ENCODE data around the gene KIF15. TPM values are rescaled to one million over a fixed set of nuclear protein-coding genes. Genes with fewer than 3 reads are reported as not detected.

The KIF15 gene
- total and polyA plus RNA-seq, 2 experiments from 2014 or later = 2.7 to 6.4 TPM

- Histone ChIP-seq H3K4me3 (no peak overlapping the region), H3K36me3 (no peaks in the 10 kb centered on the region), H3K9me3 (ENCODE audit: low read depth) (no peaks in the 10 kb centered on the region), H3K4me1 (ENCODE audit: low read depth) (no peaks in the 10 kb centered on the region), H3K27me3 (no peaks in the 10 kb centered on the region), H3K27ac (no peak overlapping the region)
- no peak for TF ChIP-seq CTCF (IDR thresholded peaks at IDR 0.05; ENCODE audit: low read depth, low read length)
- peak in 1 of 2 donors; percentile 95 for DNase-seq (ENCODE audit: low read depth in 1 of 2, low spot score in 1 of 2)
Measured at GRCh38 chr3:44883999-44884431, 122.4 kb downstream of the KIF15 start.

- Histone ChIP-seq H3K36me3 (no peaks in the 10 kb centered on the region), H3K27me3 (no peaks in the 10 kb centered on the region), H3K4me1 (ENCODE audit: low read depth) (no peaks in the 10 kb centered on the region), H3K27ac (no peak overlapping the region), H3K9me3 (ENCODE audit: low read depth) (no peaks in the 10 kb centered on the region), H3K4me3 (no peak overlapping the region)
- DNase-seq (ENCODE audit: low read depth in 1 of 2, low spot score in 1 of 2) = peak in 1 of 2 donors; percentile 93
- TF ChIP-seq CTCF (IDR thresholded peaks at IDR 0.05; ENCODE audit: low read depth, low read length) = no peak
Measured at GRCh38 chr3:44885618-44886017, 124.0 kb downstream of the KIF15 start.

- H3K36me3 ChIP-seq = no peaks in the 10 kb centered on the region
- H3K27ac ChIP-seq = no peak overlapping the region
- H3K27me3 ChIP-seq = no peaks in the 10 kb centered on the region
- no peak for TF ChIP-seq CTCF (IDR thresholded peaks at IDR 0.05; ENCODE audit: low read depth, low read length)
- H3K4me3 ChIP-seq = no peak overlapping the region
- no peaks in the 10 kb centered on the region for H3K9me3 ChIP-seq (ENCODE audit: low read depth)
- H3K4me1 ChIP-seq (ENCODE audit: low read depth) = no peaks in the 10 kb centered on the region
- no peak for DNase-seq (ENCODE audit: low read depth in 1 of 2, low spot score in 1 of 2)
Measured at GRCh38 chr3:44886561-44886960, 125.0 kb downstream of the KIF15 start.

GRCh38 chr3:44887101-44887500, 125.5 kb downstream of the KIF15 start:
- no peaks in the 10 kb centered on the region for H3K4me1 ChIP-seq (ENCODE audit: low read depth)
- no peaks in the 10 kb centered on the region for H3K36me3 ChIP-seq
- DNase-seq (ENCODE audit: low read depth in 1 of 2, low spot score in 1 of 2) = no peak
- no peak overlapping the region for H3K4me3 ChIP-seq
- no peak for TF ChIP-seq CTCF (IDR thresholded peaks at IDR 0.05; ENCODE audit: low read depth, low read length)
- no peaks in the 10 kb centered on the region for H3K27me3 ChIP-seq
- H3K9me3 ChIP-seq (ENCODE audit: low read depth) = no peaks in the 10 kb centered on the region
- no peak overlapping the region for H3K27ac ChIP-seq

GRCh38 chr3:44890258-44890657, 128.7 kb downstream of the KIF15 start:
- H3K27me3 ChIP-seq = no peaks in the 10 kb centered on the region
- H3K27ac ChIP-seq = no peak overlapping the region
- TF ChIP-seq CTCF (IDR thresholded peaks at IDR 0.05; ENCODE audit: low read depth, low read length) = no peak
- H3K4me3 ChIP-seq = no peak overlapping the region
- H3K9me3 ChIP-seq (ENCODE audit: low read depth) = no peaks in the 10 kb centered on the region
- DNase-seq (ENCODE audit: low read depth in 1 of 2, low spot score in 1 of 2) = peak in 1 of 2 donors; percentile 47
- no peaks in the 10 kb centered on the region for H3K36me3 ChIP-seq
- no peaks in the 10 kb centered on the region for H3K4me1 ChIP-seq (ENCODE audit: low read depth)

- no peak for TF ChIP-seq CTCF (IDR thresholded peaks at IDR 0.05; ENCODE audit: low read depth, low read length)
- Histone ChIP-seq H3K9me3 (ENCODE audit: low read depth) (no peaks in the 10 kb centered on the region), H3K4me1 (ENCODE audit: low read depth) (no peaks in the 10 kb centered on the region), H3K27ac (no peak overlapping the region), H3K4me3 (no peak overlapping the region), H3K36me3 (no peaks in the 10 kb centered on the region), H3K27me3 (no peaks in the 10 kb centered on the region)
- DNase-seq (ENCODE audit: low read depth in 1 of 2, low spot score in 1 of 2) = no peak
Measured at GRCh38 chr3:44890852-44891251, 129.3 kb downstream of the KIF15 start.
